Thyroid gland (tissue), 4 donors: ENCODE measurements around the gene NUMBL.

Experiments used
- POLR2A ChIP-seq, 2 donors: fragments of 450-650 bp; IDR thresholded peaks; one replicate each; pipeline ENCODE4 v1.6.1; 2017; ENCODE audit warnings: antibody characterized with exemption in 2 of 2, mild to moderate bottlenecking in 2 of 2, moderate library complexity in 1 of 2
- TF ChIP-seq, protein P1 (sequence below), 6 experiments: fragments of 200-600 bp in 3 of 6; fragments of 450-650 bp in 3 of 6; sonication (generic) in 3 of 6; IDR thresholded peaks; one replicate each; pipeline ENCODE4 v1.5.1; 2016 to 2019; ENCODE audit warnings: antibody characterized with exemption in 6 of 6, mild to moderate bottlenecking in 2 of 6, inconsistent platforms in 1 of 6, moderate library complexity in 1 of 6

DNA sequence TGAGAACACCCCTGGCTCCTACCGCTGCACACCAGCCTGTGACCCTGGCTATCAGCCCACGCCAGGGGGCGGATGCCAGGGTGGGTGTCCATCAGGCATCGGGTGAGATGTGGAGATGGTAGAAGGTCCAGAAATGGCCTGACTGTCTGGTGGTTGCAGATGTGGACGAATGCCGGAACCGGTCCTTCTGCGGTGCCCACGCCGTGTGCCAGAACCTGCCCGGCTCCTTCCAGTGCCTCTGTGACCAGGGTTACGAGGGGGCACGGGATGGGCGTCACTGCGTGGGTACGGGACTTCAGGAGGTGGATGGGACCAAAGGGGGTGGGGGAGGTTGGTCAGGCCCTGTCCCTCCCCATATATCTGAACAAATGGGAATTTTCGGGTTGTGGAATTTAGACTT is 73.5 kb downstream of the NUMBL start:
- TF ChIP-seq, protein P1, sequence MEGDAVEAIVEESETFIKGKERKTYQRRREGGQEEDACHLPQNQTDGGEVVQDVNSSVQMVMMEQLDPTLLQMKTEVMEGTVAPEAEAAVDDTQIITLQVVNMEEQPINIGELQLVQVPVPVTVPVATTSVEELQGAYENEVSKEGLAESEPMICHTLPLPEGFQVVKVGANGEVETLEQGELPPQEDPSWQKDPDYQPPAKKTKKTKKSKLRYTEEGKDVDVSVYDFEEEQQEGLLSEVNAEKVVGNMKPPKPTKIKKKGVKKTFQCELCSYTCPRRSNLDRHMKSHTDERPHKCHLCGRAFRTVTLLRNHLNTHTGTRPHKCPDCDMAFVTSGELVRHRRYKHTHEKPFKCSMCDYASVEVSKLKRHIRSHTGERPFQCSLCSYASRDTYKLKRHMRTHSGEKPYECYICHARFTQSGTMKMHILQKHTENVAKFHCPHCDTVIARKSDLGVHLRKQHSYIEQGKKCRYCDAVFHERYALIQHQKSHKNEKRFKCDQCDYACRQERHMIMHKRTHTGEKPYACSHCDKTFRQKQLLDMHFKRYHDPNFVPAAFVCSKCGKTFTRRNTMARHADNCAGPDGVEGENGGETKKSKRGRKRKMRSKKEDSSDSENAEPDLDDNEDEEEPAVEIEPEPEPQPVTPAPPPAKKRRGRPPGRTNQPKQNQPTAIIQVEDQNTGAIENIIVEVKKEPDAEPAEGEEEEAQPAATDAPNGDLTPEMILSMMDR (IDR thresholded peaks at IDR 0.05): no peak
- TF ChIP-seq POLR2A (IDR thresholded peaks at IDR 0.05): no peak
